HepG2 (cell line): Measurements from ENCODE around the gene RHEBL1. TPM values are rescaled to one million over a fixed set of nuclear protein-coding genes. Genes with fewer than 3 reads are reported as not detected.

Experiments
- KDM4B ChIP-seq: sonication (generic); formaldehyde crosslinking; IDR thresholded peaks from 2 replicates; pipeline ENCODE4 v1.4.0; 2020; ENCODE audit warnings: missing genetic modification reagents
- KLF13 ChIP-seq: sonication (generic); formaldehyde crosslinking; IDR thresholded peaks from 2 replicates; pipeline ENCODE4 v1.4.0; 2020; ENCODE audit warnings: mild to moderate bottlenecking, missing genetic modification reagents
- LBX2 ChIP-seq: sonication (generic); formaldehyde crosslinking; IDR thresholded peaks from 2 replicates; pipeline ENCODE4 v1.5.0; 2020; ENCODE audit warnings: missing genetic modification reagents, mild to moderate bottlenecking, borderline replicate concordance
- NPAS2 ChIP-seq: sonication (generic); formaldehyde crosslinking; IDR thresholded peaks from 2 replicates; pipeline ENCODE4 v1.8.0; 2022; ENCODE audit warnings: mild to moderate bottlenecking, missing genetic modification reagents, borderline replicate concordance
- RBFOX2 ChIP-seq: fragments of 200-400 bp; formaldehyde crosslinking; IDR thresholded peaks from 2 replicates; pipeline ENCODE4 v1.6.1; 2017; ENCODE audit warnings: low read depth, mild to moderate bottlenecking, low read length
- SMAD1 ChIP-seq: sonication (generic); formaldehyde crosslinking; IDR thresholded peaks from 2 replicates; pipeline ENCODE4 v1.4.0; 2020; ENCODE audit warnings: missing genetic modification reagents, low read depth, mild to moderate bottlenecking, borderline replicate concordance
- TBP ChIP-seq: sonication (generic); formaldehyde crosslinking; IDR thresholded peaks from 2 replicates; pipeline ENCODE4 v1.5.0; 2020; ENCODE audit warnings: missing genetic modification reagents
- TRIM22 ChIP-seq: fragments of 450-650 bp; IDR thresholded peaks from 2 replicates; pipeline ENCODE4 v1.6.1; 2017
- ZBTB40 ChIP-seq, 2 experiments: fragments of 450-650 bp in 1 of 2; sonication (generic) in 1 of 2; formaldehyde crosslinking in 1 of 2; IDR thresholded peaks; 2 replicates each; pipeline versions ENCODE4 v1.6.1 to v1.8.0; 2016 to 2022; ENCODE audit warnings: antibody characterized with exemption in 1 of 2, mild to moderate bottlenecking in 1 of 2, missing genetic modification reagents in 1 of 2
- ZIK1 ChIP-seq: sonication (generic); formaldehyde crosslinking; IDR thresholded peaks from 2 replicates; pipeline ENCODE4 v1.5.0; 2020; ENCODE audit warnings: mild to moderate bottlenecking, low read depth, missing genetic modification reagents, borderline replicate concordance
- ZNF18 ChIP-seq: sonication (generic); formaldehyde crosslinking; IDR thresholded peaks from 2 replicates; pipeline ENCODE4 v1.8.0; 2022; ENCODE audit warnings: mild to moderate bottlenecking, missing genetic modification reagents; ENCODE audit not compliant: insufficient replicate concordance
- ZNF180 ChIP-seq: sonication (generic); formaldehyde crosslinking; IDR thresholded peaks from 2 replicates; pipeline ENCODE4 v1.4.0; 2020; ENCODE audit warnings: low read depth, missing genetic modification reagents, borderline replicate concordance
- ZNF20 ChIP-seq: sonication (generic); formaldehyde crosslinking; IDR thresholded peaks from 2 replicates; pipeline ENCODE4 v1.4.0; 2020; ENCODE audit warnings: mild to moderate bottlenecking, moderate library complexity, missing genetic modification reagents
- ZSCAN20 ChIP-seq: sonication (generic); formaldehyde crosslinking; IDR thresholded peaks from 2 replicates; pipeline ENCODE4 v1.4.0; 2020; ENCODE audit warnings: missing genetic modification reagents, mild to moderate bottlenecking, borderline replicate concordance
- polyA plus RNA-seq, 8 experiments: library from polyadenylated mRNA; depleted of rRNA in 3 of 8; stranded (reverse) in 7 of 8; unstranded in 1 of 8; fragments of >200 nt; fragmentation: Illumina TruSeq in 4 of 8; extraction: Trizol in 4 of 8; gene quantifications; 2 replicates each; pipeline versions ENCODE4 v1.2.1 to v1.2.3, GENCODE V29; 2011 to 2016; ENCODE audit warnings: low read depth in 4 of 8, missing spikeins in 1 of 8, mixed read lengths in 1 of 8; ENCODE audit not compliant: insufficient read depth in 1 of 8
- total RNA-seq, 5 experiments: library from RNA; depleted of rRNA; stranded (reverse); fragments of >200 nt; fragmentation: Illumina TruSeq; extraction: Trizol; gene quantifications; 2 replicates each; pipeline ENCODE4 v1.2.3, GENCODE V29; 2016; ENCODE audit warnings: low read depth in 1 of 5

RHEBL1 gene
- total and polyA plus RNA-seq, 2 of the 13 experiments (the other 11 are each of a cell fraction or from before 2014, with no cell fraction given), result 1.4 to 2.5 TPM

- TF ChIP-seq ZBTB40 (IDR thresholded peaks at IDR 0.05) (no peak), ZBTB40 (CRISPR knock-in tag; IDR thresholded peaks at IDR 0.05) (0 out of 2 replicates have a peak, but pooled peaks have one; percentile 93), KDM4B (CRISPR knock-in tag) (0 out of 2 replicates have a peak, but pooled peaks have one; percentile 79), ZNF20 (CRISPR knock-in tag) (peak; percentile 95), KLF13 (CRISPR knock-in tag) (peak; percentile 63; the same call in 1 of the 2 replicates), TRIM22 (no peak), SMAD1 (no peak; the same call in 1 of the 2 replicates), ZSCAN20 (0 out of 2 replicates have a peak, but pooled peaks have one; percentile 27), LBX2 (CRISPR knock-in tag) (0 out of 2 replicates have a peak, but pooled peaks have one; percentile 19), TBP (CRISPR knock-in tag) (no peak), NPAS2 (CRISPR knock-in tag) (no peak), ZIK1 (CRISPR knock-in tag) (no peak; the same call in 1 of the 2 replicates), ZNF18 (peak; percentile 80), ZNF180 (no peak), RBFOX2 (peak; percentile 86)
Measured at GRCh38 chr12:49060237-49061156, 9.3 kb downstream of the RHEBL1 start, which contains the start of gene KMT2D (continued).
